HepG2 (cell line): Measurements from ENCODE around the gene TYW1.
"Not testable (repeated sequence)": the region's sequence is repeated elsewhere in the genome, so short reads cannot be mapped to it uniquely, and the experiment has no call there.

Experiments used
- CEBPG ChIP-seq: IDR thresholded peaks from 2 replicates; pipeline ENCODE4 v1.6.1; 2016
- TF ChIP-seq, protein P1 (sequence below): sonication (generic); formaldehyde crosslinking; IDR thresholded peaks from 2 replicates; pipeline ENCODE4 v1.4.0; 2020; ENCODE audit warnings: low read depth, mild to moderate bottlenecking, missing genetic modification reagents
- TF ChIP-seq, protein P2 (sequence below): sonication (generic); formaldehyde crosslinking; IDR thresholded peaks from 2 replicates; pipeline ENCODE4 v1.4.0; 2020; ENCODE audit warnings: mild to moderate bottlenecking, low read depth, missing genetic modification reagents
- TF ChIP-seq, protein P3 (sequence below): sonication (generic); formaldehyde crosslinking; IDR thresholded peaks from 2 replicates; pipeline ENCODE4 v1.9.0; 2021; ENCODE audit warnings: missing genetic modification reagents, mild to moderate bottlenecking, borderline replicate concordance

DNA sequence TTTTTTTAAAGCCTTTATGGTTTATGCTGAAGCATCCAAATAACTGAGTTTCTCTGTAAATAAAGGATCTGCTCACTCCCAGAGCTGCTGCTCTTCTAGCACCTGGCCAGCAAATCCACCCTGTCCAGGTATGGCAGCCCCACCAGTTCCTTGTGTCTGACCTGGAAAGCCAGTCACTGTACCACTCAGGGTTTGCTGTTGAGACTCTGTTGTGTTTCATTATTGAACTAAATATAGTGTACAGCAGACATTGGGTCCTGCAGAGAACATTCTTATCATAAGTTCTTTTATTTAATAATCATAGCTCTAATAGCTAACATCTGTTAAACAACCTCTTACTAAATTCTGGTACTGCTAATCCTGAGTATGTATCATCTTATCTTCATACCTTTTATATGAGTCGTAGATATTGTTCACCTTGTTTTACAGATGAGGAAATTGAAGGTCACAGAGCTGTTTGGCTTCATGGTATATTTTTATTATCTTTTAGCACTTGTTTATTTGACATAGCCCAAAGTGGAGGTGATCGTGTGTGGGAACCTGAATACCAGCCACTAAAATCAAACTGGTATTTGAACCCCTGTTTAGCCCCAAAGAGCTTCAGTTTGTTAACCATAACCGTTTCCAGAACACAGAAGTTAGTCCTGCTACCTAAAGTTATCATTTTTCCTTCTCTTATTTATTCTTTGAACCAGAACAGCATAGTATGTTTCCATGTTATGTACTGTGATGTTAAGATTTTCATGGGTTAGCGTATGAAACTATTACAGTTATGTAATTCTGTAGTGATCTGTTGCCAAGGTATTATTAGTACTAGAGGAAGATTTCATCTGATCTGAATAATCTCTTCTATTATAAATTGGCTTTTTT is 139.2 kb downstream of the TYW1 start:
- TF ChIP-seq, protein P1, sequence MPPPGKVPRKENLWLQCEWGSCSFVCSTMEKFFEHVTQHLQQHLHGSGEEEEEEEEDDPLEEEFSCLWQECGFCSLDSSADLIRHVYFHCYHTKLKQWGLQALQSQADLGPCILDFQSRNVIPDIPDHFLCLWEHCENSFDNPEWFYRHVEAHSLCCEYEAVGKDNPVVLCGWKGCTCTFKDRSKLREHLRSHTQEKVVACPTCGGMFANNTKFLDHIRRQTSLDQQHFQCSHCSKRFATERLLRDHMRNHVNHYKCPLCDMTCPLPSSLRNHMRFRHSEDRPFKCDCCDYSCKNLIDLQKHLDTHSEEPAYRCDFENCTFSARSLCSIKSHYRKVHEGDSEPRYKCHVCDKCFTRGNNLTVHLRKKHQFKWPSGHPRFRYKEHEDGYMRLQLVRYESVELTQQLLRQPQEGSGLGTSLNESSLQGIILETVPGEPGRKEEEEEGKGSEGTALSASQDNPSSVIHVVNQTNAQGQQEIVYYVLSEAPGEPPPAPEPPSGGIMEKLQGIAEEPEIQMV (CRISPR knock-in tag): not testable (repeated sequence)
- TF ChIP-seq, protein P2, sequence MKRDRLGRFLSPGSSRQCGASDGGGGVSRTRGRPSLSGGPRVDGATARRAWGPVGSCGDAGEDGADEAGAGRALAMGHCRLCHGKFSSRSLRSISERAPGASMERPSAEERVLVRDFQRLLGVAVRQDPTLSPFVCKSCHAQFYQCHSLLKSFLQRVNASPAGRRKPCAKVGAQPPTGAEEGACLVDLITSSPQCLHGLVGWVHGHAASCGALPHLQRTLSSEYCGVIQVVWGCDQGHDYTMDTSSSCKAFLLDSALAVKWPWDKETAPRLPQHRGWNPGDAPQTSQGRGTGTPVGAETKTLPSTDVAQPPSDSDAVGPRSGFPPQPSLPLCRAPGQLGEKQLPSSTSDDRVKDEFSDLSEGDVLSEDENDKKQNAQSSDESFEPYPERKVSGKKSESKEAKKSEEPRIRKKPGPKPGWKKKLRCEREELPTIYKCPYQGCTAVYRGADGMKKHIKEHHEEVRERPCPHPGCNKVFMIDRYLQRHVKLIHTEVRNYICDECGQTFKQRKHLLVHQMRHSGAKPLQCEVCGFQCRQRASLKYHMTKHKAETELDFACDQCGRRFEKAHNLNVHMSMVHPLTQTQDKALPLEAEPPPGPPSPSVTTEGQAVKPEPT (CRISPR knock-in tag): not testable (repeated sequence)
- TF ChIP-seq, protein P3, sequence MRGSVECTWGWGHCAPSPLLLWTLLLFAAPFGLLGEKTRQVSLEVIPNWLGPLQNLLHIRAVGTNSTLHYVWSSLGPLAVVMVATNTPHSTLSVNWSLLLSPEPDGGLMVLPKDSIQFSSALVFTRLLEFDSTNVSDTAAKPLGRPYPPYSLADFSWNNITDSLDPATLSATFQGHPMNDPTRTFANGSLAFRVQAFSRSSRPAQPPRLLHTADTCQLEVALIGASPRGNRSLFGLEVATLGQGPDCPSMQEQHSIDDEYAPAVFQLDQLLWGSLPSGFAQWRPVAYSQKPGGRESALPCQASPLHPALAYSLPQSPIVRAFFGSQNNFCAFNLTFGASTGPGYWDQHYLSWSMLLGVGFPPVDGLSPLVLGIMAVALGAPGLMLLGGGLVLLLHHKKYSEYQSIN (CRISPR knock-in tag): not testable (repeated sequence)
- not testable (repeated sequence) for TF ChIP-seq CEBPG (CRISPR knock-in tag)
